Epithelial cell of esophagus (primary cell): ENCODE measurements around the gene SURF4.
A peak's percentile ranks its signal among the peaks of the same experiment; 100 is the strongest.

Source experiments
- DNase-seq: peaks from one replicate; pipeline ENCODE4 v3.0.0; 2010; ENCODE audit warnings: low read depth
- H3K4me3 ChIP-seq: 2 replicates; pipeline ENCODE4 v1.5.1; 2011; ENCODE audit warnings: mild to moderate bottlenecking, low read length, control low read depth
- TF ChIP-seq, protein P1 (sequence below): IDR thresholded peaks from 2 replicates; pipeline ENCODE4 v1.5.1; 2011; ENCODE audit warnings: low read depth, mild to moderate bottlenecking, low read length, control low read depth, inconsistent platforms; ENCODE audit not compliant: insufficient read depth; ENCODE audit errors: missing control alignments

SURF4 gene

DNA sequence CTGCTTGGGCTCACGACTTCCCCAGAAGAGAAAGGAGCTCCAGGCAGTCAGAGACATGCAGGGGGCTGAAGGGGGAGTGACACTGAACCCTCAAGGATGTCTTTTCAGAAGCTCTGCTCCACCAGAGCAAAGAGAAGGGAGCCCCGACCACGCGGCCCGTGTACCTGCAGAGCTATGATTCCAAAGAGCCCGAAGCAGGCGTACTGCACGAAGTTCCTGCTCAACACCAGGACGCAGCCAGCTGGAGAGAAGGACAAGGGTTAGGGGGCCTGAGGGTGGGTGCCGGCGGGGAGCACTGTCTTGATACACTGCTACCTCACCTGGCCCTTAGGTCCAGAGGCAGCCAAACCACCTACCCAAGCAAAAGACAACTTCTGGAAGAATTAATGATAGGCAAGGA lies 9.4 kb downstream of the SURF4 start:
- TF ChIP-seq, protein P1, sequence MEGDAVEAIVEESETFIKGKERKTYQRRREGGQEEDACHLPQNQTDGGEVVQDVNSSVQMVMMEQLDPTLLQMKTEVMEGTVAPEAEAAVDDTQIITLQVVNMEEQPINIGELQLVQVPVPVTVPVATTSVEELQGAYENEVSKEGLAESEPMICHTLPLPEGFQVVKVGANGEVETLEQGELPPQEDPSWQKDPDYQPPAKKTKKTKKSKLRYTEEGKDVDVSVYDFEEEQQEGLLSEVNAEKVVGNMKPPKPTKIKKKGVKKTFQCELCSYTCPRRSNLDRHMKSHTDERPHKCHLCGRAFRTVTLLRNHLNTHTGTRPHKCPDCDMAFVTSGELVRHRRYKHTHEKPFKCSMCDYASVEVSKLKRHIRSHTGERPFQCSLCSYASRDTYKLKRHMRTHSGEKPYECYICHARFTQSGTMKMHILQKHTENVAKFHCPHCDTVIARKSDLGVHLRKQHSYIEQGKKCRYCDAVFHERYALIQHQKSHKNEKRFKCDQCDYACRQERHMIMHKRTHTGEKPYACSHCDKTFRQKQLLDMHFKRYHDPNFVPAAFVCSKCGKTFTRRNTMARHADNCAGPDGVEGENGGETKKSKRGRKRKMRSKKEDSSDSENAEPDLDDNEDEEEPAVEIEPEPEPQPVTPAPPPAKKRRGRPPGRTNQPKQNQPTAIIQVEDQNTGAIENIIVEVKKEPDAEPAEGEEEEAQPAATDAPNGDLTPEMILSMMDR, result no peak
- no peak overlapping the region for H3K4me3 ChIP-seq
- DNase-seq, result no peak

DNA sequence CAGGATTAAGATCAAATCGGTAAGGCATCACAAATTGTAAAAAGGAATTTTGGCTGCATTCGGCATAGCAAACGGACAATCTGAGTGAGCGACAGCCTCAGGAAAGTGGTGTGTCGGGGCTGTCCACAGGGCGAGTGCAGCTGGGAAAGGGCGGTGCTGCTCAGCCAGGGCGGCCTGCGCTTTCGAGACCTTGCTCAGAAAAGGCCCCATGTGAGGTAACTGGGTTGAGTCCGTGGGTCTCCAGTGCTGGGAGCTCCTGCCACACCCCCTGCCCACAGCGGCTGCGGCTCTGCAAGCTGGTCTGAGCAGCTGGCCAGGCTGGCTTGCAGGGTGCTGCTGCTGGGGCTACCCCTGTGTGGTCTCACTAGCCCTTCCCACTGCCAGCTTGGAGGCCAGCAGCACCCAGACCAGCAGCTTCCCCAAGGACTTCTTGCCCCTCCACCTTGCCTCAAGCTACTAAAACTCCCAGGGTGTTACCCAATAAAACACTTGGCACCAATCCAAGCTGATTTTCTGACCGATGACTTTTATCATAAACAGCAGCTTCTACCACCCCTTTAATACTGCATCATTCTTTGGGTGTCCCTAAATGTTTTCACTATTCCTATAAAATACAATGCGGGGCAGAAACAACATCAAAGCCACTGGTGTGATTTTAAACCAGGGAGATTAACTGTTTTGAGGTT lies 13.4 kb downstream of the SURF4 start:
- peak; percentile 27 for DNase-seq

DNA sequence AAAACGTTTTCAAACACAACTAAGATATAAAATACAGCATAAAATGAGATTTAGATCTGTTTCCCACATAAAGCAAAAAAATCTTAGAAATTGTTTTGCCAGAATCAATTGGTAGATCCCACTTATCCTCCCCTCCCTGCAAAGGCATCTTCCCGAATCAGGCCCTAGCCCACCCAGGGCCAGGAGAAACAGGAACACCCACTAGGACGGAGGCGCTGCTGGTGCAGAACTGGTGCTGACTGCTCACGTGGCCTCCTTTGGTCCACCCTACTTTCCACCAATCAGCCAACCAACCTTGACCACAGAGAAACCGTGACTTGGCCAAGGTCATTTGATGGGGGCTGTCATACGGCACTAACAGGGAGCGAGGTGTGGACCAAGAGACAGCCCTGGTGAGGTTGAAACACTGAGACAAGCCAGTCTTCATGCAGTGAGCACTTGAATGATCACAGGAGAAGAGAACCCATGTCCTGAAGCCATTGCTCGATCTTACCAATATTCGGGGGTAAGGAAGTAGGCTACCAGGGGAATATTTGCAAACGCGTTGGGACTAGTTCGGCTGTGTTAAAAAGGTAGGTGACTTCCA lies 14.3 kb downstream of the SURF4 start:
- no peak overlapping the region for H3K4me3 ChIP-seq
- TF ChIP-seq, protein P1, result no peak
- no peak for DNase-seq

More for the DNA sequence above, 13.4 kb downstream of the SURF4 start:
- TF ChIP-seq, protein P1, result no peak
- no peak overlapping the region for H3K4me3 ChIP-seq

DNA sequence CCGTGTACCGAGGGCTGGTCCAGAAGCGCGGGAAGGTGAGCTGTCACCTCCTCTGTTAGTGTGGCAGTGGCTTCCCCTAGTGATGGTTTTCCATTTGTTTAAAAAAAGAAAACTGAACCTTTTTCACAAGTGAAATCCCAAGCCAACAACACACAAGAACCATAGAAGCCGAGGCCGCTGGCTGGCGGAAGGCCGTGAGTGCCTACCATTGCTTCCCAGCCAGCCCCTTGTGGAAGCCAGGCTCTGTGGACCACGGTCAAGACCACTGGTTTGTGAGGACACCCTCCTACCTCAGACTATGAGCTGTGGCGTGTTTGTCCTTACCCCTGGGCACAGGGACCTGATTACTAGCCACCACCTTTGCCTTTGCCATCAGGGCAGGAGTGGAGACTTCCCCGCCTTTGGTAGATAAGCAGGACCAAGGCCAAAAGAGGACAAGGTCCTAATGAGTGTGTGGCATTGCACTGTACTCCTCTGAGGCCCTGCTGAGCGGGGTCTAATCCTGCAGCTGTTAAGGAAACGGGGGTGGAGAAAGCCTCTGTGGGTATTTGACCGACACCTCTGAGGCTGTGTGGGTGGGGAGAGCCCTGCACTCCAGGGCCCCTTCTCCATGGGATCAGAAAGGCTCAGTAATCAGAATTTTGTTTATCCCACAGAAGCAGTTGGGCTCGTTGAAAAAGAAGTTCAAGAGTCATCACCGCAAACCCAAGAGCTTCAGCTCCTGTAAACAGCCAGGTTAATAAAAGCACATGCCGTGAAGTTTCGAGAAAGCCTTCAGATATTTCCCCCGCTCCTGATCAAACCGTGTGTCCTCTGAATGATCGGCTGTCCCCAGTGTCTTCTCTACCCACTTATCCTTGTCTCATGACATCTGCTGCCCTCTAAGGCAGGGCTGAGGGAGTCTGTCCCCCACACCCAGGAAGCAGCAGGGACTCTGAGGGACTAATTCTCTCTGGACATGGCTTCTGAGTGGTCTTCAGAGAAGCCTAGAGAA lies 15.2 kb downstream of the SURF4 start:
- TF ChIP-seq, protein P1, result no peak

DNA sequence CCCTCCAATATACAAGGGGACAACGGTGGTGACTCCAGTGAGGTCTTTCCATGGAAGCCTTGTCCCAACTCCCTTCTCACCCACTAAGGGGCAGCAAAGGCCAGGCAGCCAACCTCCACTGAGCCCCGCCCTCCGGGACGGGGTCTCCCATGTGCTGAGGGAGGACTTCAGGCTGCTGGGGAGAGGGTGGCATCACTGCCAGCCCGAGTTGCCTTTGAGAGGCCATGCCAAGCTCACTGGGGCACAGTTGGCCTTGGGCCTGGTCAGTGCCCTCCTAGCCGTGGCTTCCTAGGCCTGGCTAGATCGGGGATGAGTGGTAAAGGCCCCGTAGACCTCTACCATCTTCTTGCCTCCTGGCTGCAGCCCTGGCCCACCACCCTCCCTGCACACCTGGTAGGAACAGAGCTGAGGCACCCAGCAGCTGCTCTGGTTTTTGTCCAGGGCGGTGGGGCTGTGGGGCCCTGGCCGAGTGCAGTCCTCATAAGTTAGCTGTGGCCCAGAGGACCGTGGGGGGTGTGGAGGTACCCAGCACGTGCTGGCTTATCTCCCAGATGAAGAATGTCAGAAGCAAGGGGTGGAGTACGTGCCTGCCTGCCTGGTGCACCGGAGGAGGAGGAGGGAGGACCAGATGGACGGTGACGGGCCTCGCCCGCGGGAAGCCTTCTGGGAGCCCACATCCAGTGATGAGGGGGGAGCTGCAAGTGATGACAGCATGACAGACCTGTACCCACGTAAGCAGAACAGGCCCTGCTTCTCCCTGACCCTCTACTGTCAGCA lies 16.3 kb downstream of the SURF4 start:
- DNase-seq, result no peak
- TF ChIP-seq, protein P1, result peak; percentile 45
- no peak overlapping the region for H3K4me3 ChIP-seq

More for the DNA sequence above, 15.2 kb downstream of the SURF4 start:
- DNase-seq, result no peak
- H3K4me3 ChIP-seq, result no peak overlapping the region

DNA sequence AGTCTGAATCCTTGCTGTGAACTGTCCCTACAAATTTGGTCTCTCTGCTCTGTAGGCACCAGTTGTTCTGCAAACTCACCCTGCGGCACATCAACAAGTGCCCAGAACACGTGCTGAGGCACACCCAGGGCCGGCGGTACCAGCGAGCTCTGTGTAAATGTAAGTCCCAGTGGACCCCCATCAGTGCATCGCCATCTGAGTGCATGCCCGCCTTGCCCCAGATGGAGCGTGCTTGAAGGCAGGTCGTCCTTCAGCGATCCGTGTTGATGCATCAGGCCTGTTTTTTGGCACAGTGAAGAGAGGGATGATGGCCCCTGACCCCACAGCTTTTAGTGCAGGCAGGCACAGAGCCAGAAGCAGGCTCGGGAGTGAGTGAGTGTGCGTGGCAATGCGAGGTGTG lies 18.2 kb downstream of the SURF4 start:
- H3K4me3 ChIP-seq, result peak overlapping the region; percentile 69
- no peak for DNase-seq
- TF ChIP-seq, protein P1, result no peak
